ENCODE measurements around the gene GRIN2A. TPM values are rescaled to one million over a fixed set of nuclear protein-coding genes. Genes with fewer than 3 reads are reported as not detected.

The GRIN2A gene
- total and polyA plus RNA-seq, 2 donors (not counting 1 experiment from before 2014, with no cell fraction given), result 0.44 TPM; not detected in 1

DNA sequence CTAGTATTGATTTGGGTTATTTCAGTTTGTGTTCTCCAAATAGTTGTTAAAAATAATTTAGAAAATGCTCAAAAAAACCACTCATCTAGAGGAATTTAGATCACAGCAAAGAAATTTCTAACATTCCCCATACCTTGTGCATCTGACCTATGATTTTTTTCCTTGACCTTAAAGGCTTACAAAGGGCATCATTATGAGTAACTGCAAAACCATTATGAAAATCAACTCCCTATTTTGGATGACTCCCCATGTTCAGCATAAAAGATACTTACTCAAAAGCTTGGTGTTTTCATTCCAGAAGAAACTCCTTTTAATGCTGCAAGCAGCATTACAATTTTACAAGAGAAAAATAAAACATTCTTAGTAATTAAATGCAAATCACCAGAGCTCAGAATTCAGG lies 83.2 kb downstream of the GRIN2A start:
- ATAC-seq (ENCODE audit: low read depth) (no peak), DNase-seq (no peak)
- Mint-ChIP-seq H3K4me3 (no peak overlapping the region), H3K9me3 (ENCODE audit: insufficient read depth) (peaks cover 6% of the 10 kb centered on the region), H3K27ac (no peak overlapping the region), H3K4me1 (no peaks in the 10 kb centered on the region), H3K27me3 (peaks cover 18% of the 10 kb centered on the region)
- no peaks in the 10 kb centered on the region for H3K36me3 ChIP-seq (replicated peaks in 1 of 2; ENCODE audit: control extremely low read depth in 1 of 2, control insufficient read depth in 1 of 2, extremely low read depth in 1 of 2, insufficient read depth in 2 of 2, low read length in 1 of 2)
- ChIA-PET POLR2A (no interaction called here), CTCF (no interaction called here)
- H3K9ac ChIP-seq (ENCODE audit: low read length), result no peak overlapping the region
- H3K79me2 ChIP-seq (ENCODE audit: control insufficient read depth, insufficient read depth, low read length), result no peaks in the 10 kb centered on the region
- H3K27me3 ChIP-seq (replicated peaks in 1 of 4; ENCODE audit: control extremely low read depth in 1 of 4, control insufficient read depth in 3 of 4, insufficient read depth in 4 of 4, low read length in 3 of 4), result peaks cover 0 to 10% (median 0%) of the 10 kb centered on the region in 4 experiments
- H3K27ac ChIP-seq (ENCODE audit: low read length in 2 of 2), result no peak overlapping the region
- H3K4me2 ChIP-seq (replicated peaks; ENCODE audit: low read depth, low read length, poor library complexity, severe bottlenecking), result no peak overlapping the region
- H2AFZ ChIP-seq (ENCODE audit: insufficient read depth, low read depth, low read length, poor library complexity, severe bottlenecking), result no peak overlapping the region
- intact Hi-C loops (cut with micrococcal nuclease), result no loop called here
- no peaks in the 10 kb centered on the region for H3K4me1 ChIP-seq (ENCODE audit: control insufficient read depth in 2 of 2, insufficient read depth in 2 of 2, low read length in 2 of 2)
- H3K9me3 ChIP-seq (ENCODE audit: control extremely low read depth in 1 of 3, control insufficient read depth in 2 of 3, insufficient read depth in 1 of 3, low read length in 2 of 3), result peaks cover 0 to 13% (median 0%) of the 10 kb centered on the region in 3 donors
- TF ChIP-seq EZH2 (IDR thresholded peaks at IDR 0.05; ENCODE audit: borderline replicate concordance, insufficient read depth, low read depth, low read length, poor library complexity, severe bottlenecking), result no peak
- TF ChIP-seq, protein P1, sequence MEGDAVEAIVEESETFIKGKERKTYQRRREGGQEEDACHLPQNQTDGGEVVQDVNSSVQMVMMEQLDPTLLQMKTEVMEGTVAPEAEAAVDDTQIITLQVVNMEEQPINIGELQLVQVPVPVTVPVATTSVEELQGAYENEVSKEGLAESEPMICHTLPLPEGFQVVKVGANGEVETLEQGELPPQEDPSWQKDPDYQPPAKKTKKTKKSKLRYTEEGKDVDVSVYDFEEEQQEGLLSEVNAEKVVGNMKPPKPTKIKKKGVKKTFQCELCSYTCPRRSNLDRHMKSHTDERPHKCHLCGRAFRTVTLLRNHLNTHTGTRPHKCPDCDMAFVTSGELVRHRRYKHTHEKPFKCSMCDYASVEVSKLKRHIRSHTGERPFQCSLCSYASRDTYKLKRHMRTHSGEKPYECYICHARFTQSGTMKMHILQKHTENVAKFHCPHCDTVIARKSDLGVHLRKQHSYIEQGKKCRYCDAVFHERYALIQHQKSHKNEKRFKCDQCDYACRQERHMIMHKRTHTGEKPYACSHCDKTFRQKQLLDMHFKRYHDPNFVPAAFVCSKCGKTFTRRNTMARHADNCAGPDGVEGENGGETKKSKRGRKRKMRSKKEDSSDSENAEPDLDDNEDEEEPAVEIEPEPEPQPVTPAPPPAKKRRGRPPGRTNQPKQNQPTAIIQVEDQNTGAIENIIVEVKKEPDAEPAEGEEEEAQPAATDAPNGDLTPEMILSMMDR (IDR thresholded peaks at IDR 0.05), result no peak
- no peaks in the 10 kb centered on the region for H4K20me1 ChIP-seq (ENCODE audit: control insufficient read depth, insufficient read depth, low read length, poor library complexity, severe bottlenecking)
- no peak overlapping the region for H3K4me3 ChIP-seq (ENCODE audit: control extremely low read depth in 1 of 5, extremely low read depth in 1 of 5, insufficient read depth in 1 of 5, low read depth in 2 of 5, low read length in 4 of 5)

DNA sequence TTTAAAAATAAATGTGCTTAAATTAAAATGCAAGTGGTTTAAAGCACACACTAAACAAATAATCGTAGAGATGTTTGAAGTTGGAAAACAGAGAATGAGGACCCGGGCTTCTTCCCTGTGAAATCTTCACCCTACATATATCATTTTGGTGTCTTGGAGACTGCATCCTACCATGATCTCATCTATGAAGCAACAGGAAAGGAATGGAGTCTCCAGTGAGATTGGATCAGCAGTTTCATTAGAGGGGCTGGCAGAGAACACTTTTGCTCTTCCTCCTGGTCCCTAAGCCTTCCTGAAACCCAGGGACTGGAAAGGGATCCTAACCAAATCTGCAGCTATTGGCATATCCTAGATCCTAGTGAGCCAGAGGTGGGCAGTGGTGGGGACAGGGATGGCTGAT lies 85.0 kb downstream of the GRIN2A start:
- intact Hi-C loops (cut with micrococcal nuclease), result no loop called here
- Histone ChIP-seq H2AFZ (ENCODE audit: insufficient read depth, low read depth, low read length, poor library complexity, severe bottlenecking) (no peak overlapping the region), H3K4me1 (ENCODE audit: control insufficient read depth in 2 of 2, insufficient read depth in 2 of 2, low read length in 2 of 2) (no peaks in the 10 kb centered on the region), H3K27ac (ENCODE audit: low read length in 2 of 2) (no peak overlapping the region), H4K20me1 (ENCODE audit: control insufficient read depth, insufficient read depth, low read length, poor library complexity, severe bottlenecking) (no peaks in the 10 kb centered on the region), H3K9ac (ENCODE audit: low read length) (no peak overlapping the region), H3K9me3 (ENCODE audit: control extremely low read depth in 1 of 3, control insufficient read depth in 2 of 3, insufficient read depth in 1 of 3, low read length in 2 of 3) (peaks cover 0 to 9% (median 0%) of the 10 kb centered on the region in 3 donors), H3K79me2 (ENCODE audit: control insufficient read depth, insufficient read depth, low read length) (no peaks in the 10 kb centered on the region), H3K27me3 (replicated peaks in 1 of 4; ENCODE audit: control extremely low read depth in 1 of 4, control insufficient read depth in 3 of 4, insufficient read depth in 4 of 4, low read length in 3 of 4) (peaks cover 0 to 8% (median 0%) of the 10 kb centered on the region in 4 experiments), H3K36me3 (replicated peaks in 1 of 2; ENCODE audit: control extremely low read depth in 1 of 2, control insufficient read depth in 1 of 2, extremely low read depth in 1 of 2, insufficient read depth in 2 of 2, low read length in 1 of 2) (no peaks in the 10 kb centered on the region), H3K4me2 (replicated peaks; ENCODE audit: low read depth, low read length, poor library complexity, severe bottlenecking) (no peak overlapping the region), H3K4me3 (ENCODE audit: control extremely low read depth in 1 of 5, extremely low read depth in 1 of 5, insufficient read depth in 1 of 5, low read depth in 2 of 5, low read length in 4 of 5) (no peak overlapping the region)
- ChIA-PET POLR2A (no interaction called here), CTCF (no interaction called here)
- TF ChIP-seq EZH2 (IDR thresholded peaks at IDR 0.05; ENCODE audit: borderline replicate concordance, insufficient read depth, low read depth, low read length, poor library complexity, severe bottlenecking), result no peak
- TF ChIP-seq, protein P1 (IDR thresholded peaks at IDR 0.05), result no peak
- Mint-ChIP-seq H3K4me1 (no peaks in the 10 kb centered on the region), H3K27ac (no peak overlapping the region), H3K9me3 (ENCODE audit: insufficient read depth) (peaks cover 6% of the 10 kb centered on the region), H3K4me3 (no peak overlapping the region), H3K27me3 (peaks cover 26% of the 10 kb centered on the region)
- no CpG with 5 or more reads among the region's 2 CpGs for WGBS (ENCODE audit: insufficient coverage)
- ATAC-seq (ENCODE audit: low read depth) (no peak), DNase-seq (no peak)
